Transverse colon (tissue), 3 donors: ENCODE data around the gene IDH3G.

Experiments used
- CTCF ChIP-seq, 5 experiments: fragments of 200-600 bp in 3 of 5; fragments of 450-650 bp in 2 of 5; sonication (generic) in 3 of 5; IDR thresholded peaks; 1 replicate in 2 of 5; 2 replicates in 3 of 5; pipeline ENCODE4 v1.5.1; 2016 to 2017; ENCODE audit warnings: antibody characterized with exemption in 5 of 5, inconsistent platforms in 3 of 5, mild to moderate bottlenecking in 2 of 5, moderate library complexity in 1 of 5
- POLR2A ChIP-seq: fragments of 450-650 bp; IDR thresholded peaks from one replicate; pipeline ENCODE4 v1.6.1; 2016; ENCODE audit warnings: antibody characterized with exemption, mild to moderate bottlenecking, moderate library complexity

GRCh38 chrX:153767674-153768055, 26.5 kb downstream of the IDH3G start:
- TF ChIP-seq CTCF (IDR thresholded peaks at IDR 0.05): no peak
- TF ChIP-seq POLR2A: no peak
